H1 (cell line): ENCODE measurements around the gene ZNF581. TPM values are rescaled to one million over a fixed set of nuclear protein-coding genes. Genes with fewer than 3 reads are reported as not detected.

ENCODE experiments used
- CTCF ChIA-PET: fragments of 300-600 bp; sonication (Branson Sonifier 250); formaldehyde crosslinking; loops from one replicate; lab custom pipeline; 2021; ENCODE audit not compliant: partially characterized antibody; lab: Charles Lee
- POLR2A ChIA-PET: fragments of 300-600 bp; sonication (Branson Sonifier 250); formaldehyde crosslinking; loops from one replicate; lab custom pipeline; 2021; ENCODE audit warnings: inconsistent platforms; ENCODE audit not compliant: partially characterized antibody; lab: Charles Lee
- DNase-seq, 2 experiments: peaks; one replicate each; pipeline versions ENCODE4 v3.0.0 to v3.0.0-alpha.2; 2010 to 2022; ENCODE audit warnings: low spot score in 2 of 2, low read depth in 1 of 2, mixed read lengths in 1 of 2
- FAIRE-seq: peaks from 2 replicates; lab custom pipeline; 2011; peaks lifted over from hg19 to GRCh38; lab: Jason Lieb, UNC
- H2AFZ ChIP-seq: 2 replicates; pipeline ENCODE4 v1.8.1; 2012; ENCODE audit warnings: low read length, inconsistent platforms
- H2AK5ac ChIP-seq: 2 replicates; pipeline ENCODE4 v1.6.1; 2013; ENCODE audit warnings: low read depth, low read length
- H2BK120ac ChIP-seq: replicated peaks from 2 replicates; pipeline ENCODE3; 2013; ENCODE audit warnings: low read depth, low read length, inconsistent platforms
- H2BK12ac ChIP-seq: 2 replicates; pipeline ENCODE4 v1.6.1; 2013; ENCODE audit warnings: low read depth, low read length
- H2BK15ac ChIP-seq: 2 replicates; pipeline ENCODE4 v1.6.1; 2013; ENCODE audit warnings: low read length
- H2BK20ac ChIP-seq: 2 replicates; pipeline ENCODE4 v1.6.1; 2013; ENCODE audit warnings: low read length
- H2BK5ac ChIP-seq: 2 replicates; pipeline ENCODE4 v1.6.1; 2013; ENCODE audit warnings: low read depth, low read length
- H3K14ac ChIP-seq: 2 replicates; pipeline ENCODE4 v1.6.1; 2013; ENCODE audit warnings: inconsistent platforms; ENCODE audit not compliant: insufficient read length
- H3K18ac ChIP-seq: 2 replicates; pipeline ENCODE4 v1.6.1; 2013; ENCODE audit warnings: low read length; ENCODE audit errors: extremely low read depth
- H3K23ac ChIP-seq: 2 replicates; pipeline ENCODE4 v1.6.1; 2013; ENCODE audit warnings: inconsistent platforms; ENCODE audit not compliant: insufficient read length
- H3K23me2 ChIP-seq: 2 replicates; pipeline ENCODE4 v1.6.1; 2013; ENCODE audit warnings: low read depth, low read length
- H3K27ac ChIP-seq: 2 replicates; pipeline ENCODE4 v1.6.1; 2011; ENCODE audit warnings: low read depth, low read length, inconsistent platforms
- H3K27me3 ChIP-seq, 4 experiments: replicated peaks in 1 of 4; 1 replicate in 1 of 4; 2 replicates in 3 of 4; pipeline versions ENCODE4 v1.6.1 to v1.8.1; 2011 to 2013; ENCODE audit warnings: low read length in 3 of 4, mild to moderate bottlenecking in 3 of 4, inconsistent platforms in 2 of 4, mixed read lengths in 2 of 4, moderate library complexity in 1 of 4; ENCODE audit not compliant: control insufficient read depth in 3 of 4, insufficient read depth in 3 of 4; ENCODE audit errors: extremely low read depth in 1 of 4
- H3K36me3 ChIP-seq, 4 experiments: 2 replicates each; pipeline versions ENCODE4 v1.6.1 to v1.8.1; 2011 to 2013; ENCODE audit warnings: mild to moderate bottlenecking in 4 of 4, low read length in 3 of 4, moderate library complexity in 2 of 4, control low read depth in 1 of 4, inconsistent platforms in 1 of 4; ENCODE audit not compliant: insufficient read depth in 4 of 4, control insufficient read depth in 2 of 4
- H3K4ac ChIP-seq: replicated peaks from 2 replicates; pipeline ENCODE3; 2013; ENCODE audit warnings: low read length, low read depth, mixed read lengths, inconsistent platforms; ENCODE audit not compliant: insufficient read length
- H3K4me1 ChIP-seq, 4 experiments: replicated peaks in 1 of 4; 1 replicate in 1 of 4; 2 replicates in 3 of 4; pipeline versions ENCODE4 v1.6.1 to v1.8.1; 2011 to 2013; ENCODE audit warnings: low read length in 3 of 4, inconsistent platforms in 2 of 4, mixed read lengths in 1 of 4; ENCODE audit not compliant: insufficient read depth in 4 of 4, control insufficient read depth in 3 of 4
- H3K4me2 ChIP-seq, 2 experiments: 2 replicates each; pipeline versions ENCODE4 v1.6.1 to v1.8.1; 2011 to 2013; ENCODE audit warnings: low read depth in 2 of 2, low read length in 2 of 2, control low read depth in 1 of 2, inconsistent platforms in 1 of 2, mild to moderate bottlenecking in 1 of 2; ENCODE audit not compliant: insufficient read depth in 1 of 2
- H3K4me3 ChIP-seq, 4 experiments: fragments of 200-600, 300-600 bp in 1 of 4; sonication (generic), shearing (Covaris generic), sonication (Bioruptor Twin) in 1 of 4; 2 replicates each; pipeline versions ENCODE4 v1.5.1 to v1.8.1; 2011 to 2016; ENCODE audit warnings: low read length in 4 of 4, low read depth in 3 of 4, control low read depth in 2 of 4, inconsistent platforms in 2 of 4, mild to moderate bottlenecking in 2 of 4, mixed read lengths in 1 of 4, moderate library complexity in 1 of 4; ENCODE audit not compliant: insufficient read depth in 2 of 4; ENCODE audit errors: extremely low read depth in 1 of 4
- H3K56ac ChIP-seq: replicated peaks from 2 replicates; pipeline ENCODE3; 2013; ENCODE audit warnings: low read depth, mild to moderate bottlenecking, mixed read lengths, low read length, inconsistent platforms; ENCODE audit not compliant: insufficient read length
- H3K79me1 ChIP-seq: 2 replicates; pipeline ENCODE4 v1.6.1; 2013; ENCODE audit warnings: low read depth, low read length, control low read depth
- H3K79me2 ChIP-seq, 2 experiments: 2 replicates each; pipeline versions ENCODE4 v1.6.1 to v1.8.1; 2012 to 2013; ENCODE audit warnings: low read length in 2 of 2, mild to moderate bottlenecking in 2 of 2, inconsistent platforms in 1 of 2; ENCODE audit not compliant: insufficient read depth in 2 of 2, control insufficient read depth in 1 of 2
- H3K9ac ChIP-seq, 4 experiments: replicated peaks in 1 of 4; 1 replicate in 1 of 4; 2 replicates in 3 of 4; pipeline versions ENCODE4 v1.6.1 to v1.8.1; 2011 to 2013; ENCODE audit warnings: low read depth in 3 of 4, low read length in 3 of 4, control low read depth in 2 of 4, mild to moderate bottlenecking in 2 of 4, moderate library complexity in 2 of 4, inconsistent platforms in 1 of 4; ENCODE audit errors: extremely low read depth in 1 of 4
- H3K9me3 ChIP-seq, 2 experiments: 2 replicates each; pipeline versions ENCODE4 v1.6.1 to v1.8.1; 2012 to 2013; ENCODE audit warnings: mild to moderate bottlenecking in 2 of 2, moderate library complexity in 2 of 2, control low read depth in 1 of 2, inconsistent platforms in 1 of 2, low read depth in 1 of 2, low read length in 1 of 2, mixed read lengths in 1 of 2; ENCODE audit not compliant: insufficient read depth in 2 of 2
- H4K20me1 ChIP-seq, 2 experiments: replicated peaks in 1 of 2; 2 replicates each; pipeline versions ENCODE3 to v1.8.1; 2011 to 2013; ENCODE audit warnings: inconsistent platforms in 2 of 2, low read length in 2 of 2, mild to moderate bottlenecking in 1 of 2; ENCODE audit not compliant: insufficient read depth in 2 of 2, control insufficient read depth in 1 of 2
- H4K5ac ChIP-seq: 2 replicates; pipeline ENCODE4 v1.6.1; 2013; ENCODE audit warnings: low read length, low read depth, mixed read lengths, inconsistent platforms; ENCODE audit not compliant: insufficient read length
- H4K8ac ChIP-seq: 2 replicates; pipeline ENCODE4 v1.8.0; 2013; ENCODE audit warnings: mild to moderate bottlenecking, moderate library complexity, low read length, inconsistent platforms; ENCODE audit not compliant: insufficient read depth; ENCODE audit errors: extremely low read depth
- H4K91ac ChIP-seq: replicated peaks from 2 replicates; pipeline ENCODE3; 2013; ENCODE audit warnings: low read length, mixed read lengths, inconsistent platforms; ENCODE audit not compliant: insufficient read length
- CBX5 ChIP-seq: fragments of 300-800, 300-1000 bp; sonication (generic); IDR thresholded peaks from 2 replicates; pipeline ENCODE4 v1.7.1; 2016; ENCODE audit warnings: antibody characterized with exemption, low read length, low read depth
- CBX8 ChIP-seq: fragments of 300-800, 300-1000 bp; sonication (generic); IDR thresholded peaks from 2 replicates; pipeline ENCODE4 v1.7.1; 2016; ENCODE audit warnings: low read depth, low read length, borderline replicate concordance
- CREB1 ChIP-seq: IDR thresholded peaks from 2 replicates; pipeline ENCODE4 v1.6.1; 2012; ENCODE audit warnings: inconsistent platforms
- EP300 ChIP-seq, 2 experiments: IDR thresholded peaks; 1 replicate in 1 of 2; 2 replicates in 1 of 2; pipeline ENCODE4 v1.6.1; 2011 to 2012; ENCODE audit warnings: low read depth in 2 of 2, low read length in 2 of 2, mild to moderate bottlenecking in 2 of 2, borderline replicate concordance in 1 of 2, inconsistent platforms in 1 of 2, moderate library complexity in 1 of 2
- JUN ChIP-seq: IDR thresholded peaks from 2 replicates; pipeline ENCODE4 v1.6.1; 2011; ENCODE audit warnings: low read depth, mild to moderate bottlenecking, improper control_type of control experiment, low read length
- NRF1 ChIP-seq: IDR thresholded peaks from 2 replicates; pipeline ENCODE4 v1.6.1; 2011; ENCODE audit warnings: mild to moderate bottlenecking, low read depth, low read length, improper control_type of control experiment
- POU5F1 ChIP-seq: IDR thresholded peaks from 2 replicates; pipeline ENCODE4 v1.6.1; 2011; ENCODE audit warnings: low read depth, mild to moderate bottlenecking, low read length, moderate library complexity
- RAD21 ChIP-seq, 2 experiments: IDR thresholded peaks in 1 of 2; conservative IDR thresholded peaks in 1 of 2; 2 replicates each; pipeline ENCODE4 v1.6.1; 2011; ENCODE audit warnings: low read depth in 2 of 2, low read length in 2 of 2, improper control_type of control experiment in 1 of 2, inconsistent platforms in 1 of 2, mild to moderate bottlenecking in 1 of 2, moderate library complexity in 1 of 2
- RBBP5 ChIP-seq: IDR thresholded peaks from 2 replicates; pipeline ENCODE4 v1.7.1; 2012; ENCODE audit warnings: low read depth, mild to moderate bottlenecking, inconsistent platforms, low read length, moderate library complexity, borderline replicate concordance
- SIRT6 ChIP-seq: IDR thresholded peaks from one replicate; pipeline ENCODE4 v1.7.1; 2012; ENCODE audit warnings: low read length, inconsistent platforms
- SIX5 ChIP-seq: IDR thresholded peaks from 2 replicates; pipeline ENCODE4 v1.6.1; 2011; ENCODE audit warnings: mild to moderate bottlenecking, low read depth, low read length
- SP2 ChIP-seq: IDR thresholded peaks from 2 replicates; pipeline ENCODE4 v1.6.1; 2012; ENCODE audit warnings: mild to moderate bottlenecking, low read length, inconsistent platforms
- YY1 ChIP-seq: IDR thresholded peaks from 2 replicates; pipeline ENCODE4 v1.6.1; 2011; ENCODE audit warnings: low read depth, mild to moderate bottlenecking, low read length
- ZNF274 ChIP-seq: IDR thresholded peaks from 2 replicates; pipeline ENCODE4 v1.7.0; 2012; ENCODE audit warnings: low read length, borderline replicate concordance; ENCODE audit errors: extremely low read depth
- WGBS, 2 experiments: shearing (Covaris generic) in 1 of 2; methylation state at CpG; one replicate each; pipeline versions ENCODE4 v1.1.6 to v1.1.7; 2013 to 2015; ENCODE audit warnings: low lambda C conversion rate in 2 of 2, mixed read lengths in 2 of 2, inconsistent platforms in 1 of 2, low coverage in 1 of 2, missing lambda C conversion rate in 1 of 2; ENCODE audit not compliant: insufficient replicate concordance in 2 of 2, insufficient coverage in 1 of 2, insufficient read length in 1 of 2; ENCODE audit errors: extremely low coverage in 1 of 2, missing lambda C conversion rate in 1 of 2; 5-methylcytosine and 5-hydroxymethylcytosine counted together
- polyA plus RNA-seq, 7 experiments: library from polyadenylated mRNA; depleted of rRNA in 3 of 7; stranded (reverse) in 5 of 7; unstranded in 2 of 7; fragments of >200 nt in 5 of 7; fragments of 200-250 nt in 2 of 7; gene quantifications; 1 replicate in 5 of 7; 2 replicates in 1 of 7; 4 replicates in 1 of 7; pipeline versions ENCODE4 v1.2.1 to v1.2.3, GENCODE V29; 2011 to 2013; ENCODE audit warnings: missing spikeins in 2 of 7, mixed read lengths in 2 of 7
- total RNA-seq: library from RNA; stranded (reverse); fragmentation: NEBNext Ultra II Directional; extraction: Animal tissue kit (Norgen Biotek cat#: 25700); gene quantifications from 2 replicates; pipeline ENCODE4 v1.2.1, GENCODE V29; 2021

The ZNF581 gene
- total and polyA plus RNA-seq, 2 of the 8 experiments (the other 6 are each of a cell fraction or from before 2014, with no cell fraction given): 73.0 to 76.1 TPM

DNA sequence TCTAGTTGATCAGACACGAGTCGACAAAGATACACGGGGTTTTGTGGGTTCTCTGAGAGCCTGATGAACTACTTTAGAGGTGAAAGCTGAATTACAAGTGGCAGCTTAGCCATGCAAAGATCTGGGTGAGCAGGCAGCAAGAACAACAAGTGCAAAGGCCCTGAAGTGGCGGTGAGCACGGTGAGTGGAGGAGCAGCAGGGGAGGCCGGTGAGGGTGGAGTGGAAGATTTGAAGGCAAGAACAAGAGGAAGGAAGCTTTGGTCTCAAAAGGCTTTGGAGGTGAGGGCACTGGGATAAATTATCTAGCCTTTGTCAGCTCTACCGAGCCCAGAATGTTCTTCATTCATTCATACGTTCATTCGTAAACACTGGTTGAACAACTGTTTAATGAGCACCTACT is 36.6 kb upstream of the ZNF581 start:
- Histone ChIP-seq H2AK5ac (no peak overlapping the region), H3K9ac (no peak overlapping the region), H2BK5ac (no peak overlapping the region), H3K4me3 (peak overlapping the region in 3 of 4 experiments; percentile 88 to 93 (median 89); a peak in 6 of 8 replicates), H4K20me1 (peaks cover 2 to 26% of the 10 kb centered on the region in 2 experiments), H3K23ac (no peak overlapping the region), H3K56ac (no peak overlapping the region), H4K5ac (no peak overlapping the region), H2BK120ac (no peak overlapping the region), H3K23me2 (peaks cover 10% of the 10 kb centered on the region), H2BK20ac (no peak overlapping the region), H3K79me2 (peaks cover 0 to 8% of the 10 kb centered on the region in 2 experiments; a peak in 1 of 4 replicates), H3K27ac (no peak overlapping the region), H3K79me1 (peaks cover 4% of the 10 kb centered on the region; the same call in 1 of the 2 replicates), H2AFZ (no peak overlapping the region), H3K4me1 (peaks cover 0 to 9% (median 5%) of the 10 kb centered on the region in 4 experiments; a peak in 5 of 7 replicates), H3K9me3 (no peaks in the 10 kb centered on the region), H3K4ac (no peak overlapping the region), H4K91ac (no peak overlapping the region), H3K14ac (no peak overlapping the region), H2BK15ac (peak overlapping the region; percentile 13; the same call in 1 of the 2 replicates), H3K18ac (no peak overlapping the region), H2BK12ac (no peak overlapping the region), H3K36me3 (peaks cover 0 to 3% (median 0%) of the 10 kb centered on the region in 4 experiments; a peak in 1 of 8 replicates), H3K27me3 (no peaks in the 10 kb centered on the region), H4K8ac (no peak overlapping the region), H3K4me2 (peak overlapping the region; percentile 61 to 93)
- FAIRE-seq (no peak), DNase-seq (no peak)
- ChIA-PET CTCF (interaction anchor here (0.6 to 2.3 kb wide), 26 partner anchors 10 to 448 kb away, joined by 3 to 22 read pairs (median 6); partner anchors contain the start of genes NAT14 and ZNF784), POLR2A (interaction anchor here (1.4 to 2.9 kb wide), 6 partner anchors 10 to 92 kb away, joined by 4 to 25 read pairs (median 6); partner anchors contain the start of genes U2AF2 and ZNF784)
- WGBS, 2 experiments: 88% methylated on average over 9 of the region's 9 CpGs; no CpG with 5 or more reads in 1 of the 2 experiments
- no peak for TF ChIP-seq RAD21 (IDR thresholded peaks at IDR 0.05 in 1 of 2, conservative IDR thresholded peaks at IDR 0.05 in 1 of 2; ENCODE audit: low read depth in 2 of 2, low read length in 2 of 2)
- TF ChIP-seq RBBP5: no peak
- TF ChIP-seq POU5F1: no peak
- TF ChIP-seq ZNF274: no peak
- TF ChIP-seq CREB1: no peak
- TF ChIP-seq SIRT6: no peak
- TF ChIP-seq CBX5: no peak
- no peak for TF ChIP-seq CBX8
- TF ChIP-seq SIX5: no peak
- no peak for TF ChIP-seq EP300 (IDR thresholded peaks at IDR 0.05; ENCODE audit: borderline replicate concordance in 1 of 2, low read depth in 2 of 2, low read length in 2 of 2)
- TF ChIP-seq SP2: no peak
- no peak for TF ChIP-seq NRF1
- TF ChIP-seq YY1: no peak
- TF ChIP-seq JUN: no peak
